Kidney (tissue), 14 donors: Measurements from ENCODE around the gene WDR49. TPM values are rescaled to one million over a fixed set of nuclear protein-coding genes. Genes with fewer than 3 reads are reported as not detected.
"Not testable (repeated sequence)": the region's sequence is repeated elsewhere in the genome, so short reads cannot be mapped to it uniquely, and the experiment has no call there.

Experiments
- DNase-seq, 5 donors: peaks; one replicate each; pipeline ENCODE4 v3.0.0-alpha.2; 2013 to 2020
- FAIRE-seq: peaks from 2 replicates; lab custom pipeline; 2012; peaks lifted over from hg19 to GRCh38; lab: Jason Lieb, UNC
- H3K27ac ChIP-seq, 2 donors: one replicate each; pipeline ENCODE4 v1.7.0; 2013; ENCODE audit warnings: low read depth in 2 of 2, low read length in 2 of 2, inconsistent platforms in 1 of 2
- H3K27me3 ChIP-seq: one replicate; pipeline ENCODE4 v1.7.1; 2013; ENCODE audit warnings: low read length, inconsistent platforms; ENCODE audit not compliant: control insufficient read depth, insufficient read depth
- H3K36me3 ChIP-seq, 3 donors: one replicate each; pipeline versions ENCODE4 v1.7.0 to v1.7.1; 2013; ENCODE audit warnings: low read length in 3 of 3, control low read depth in 1 of 3, inconsistent platforms in 1 of 3; ENCODE audit not compliant: insufficient read depth in 3 of 3, control insufficient read depth in 2 of 3
- H3K4me1 ChIP-seq, 3 donors: one replicate each; pipeline versions ENCODE4 v1.7.0 to v1.7.1; 2013; ENCODE audit warnings: low read length in 3 of 3, inconsistent platforms in 1 of 3, low read depth in 1 of 3; ENCODE audit not compliant: control insufficient read depth in 2 of 3, insufficient read depth in 2 of 3
- H3K4me3 ChIP-seq, 3 donors: one replicate each; pipeline versions ENCODE4 v1.7.0 to v1.8.1; 2013; ENCODE audit warnings: low read length in 3 of 3, control low read depth in 1 of 3, inconsistent platforms in 1 of 3
- H3K9ac ChIP-seq, 3 donors: one replicate each; pipeline versions ENCODE4 v1.7.0 to v1.7.1; 2013; ENCODE audit warnings: low read length in 3 of 3, control low read depth in 1 of 3, inconsistent platforms in 1 of 3
- H3K9me3 ChIP-seq, 3 donors: one replicate each; pipeline versions ENCODE4 v1.7.0 to v1.7.1; 2013; ENCODE audit warnings: low read length in 3 of 3, control low read depth in 1 of 3, inconsistent platforms in 1 of 3; ENCODE audit not compliant: control insufficient read depth in 2 of 3, insufficient read depth in 1 of 3
- CTCF ChIP-seq: IDR thresholded peaks from 3 replicates; pipeline ENCODE4 v1.5.1; 2012; ENCODE audit warnings: mild to moderate bottlenecking, moderate library complexity, borderline replicate concordance; ENCODE audit not compliant: insufficient read depth; ENCODE audit errors: extremely low read depth
- intact Hi-C: fragments of 100-400 bp; cut with DNase I; formaldehyde crosslinking; loops from one replicate; pipeline ENCODE4 v1.11.1; 2022
- polyA plus RNA-seq: library from polyadenylated mRNA; stranded (reverse); fragments of 350-450 nt; fragmentation: Illumina TruSeq; extraction: RNeasy Lipid Tissue Mini Kit (QIAGEN cat#74804); gene quantifications from one replicate; pipeline ENCODE4 v1.2.3, GENCODE V29; 2014; ENCODE audit warnings: low read depth, low replicate concordance; ENCODE audit not compliant: insufficient read depth
- total RNA-seq: library from RNA; stranded (reverse); fragmentation: NEBNext Ultra II Directional; extraction: Animal tissue kit (Norgen Biotek cat#: 25700); gene quantifications from one replicate; pipeline ENCODE4 v1.2.1, GENCODE V29; 2021
- donor health status: control.
- donor health status: control.
- donor health status: control.
- donor health status: control.
- donor health status: control.
- donor health status: DM: yes; HTN: yes; CAD: no.
- donor health status: Normal renal cell carcinoma (clear cell type).

WDR49 gene
- total and polyA plus RNA-seq, 2 donors from 2014 or later, result 0.43 to 1.0 TPM

GRCh38 chr3:167631471-167631870, 22.3 kb downstream of the WDR49 start:
- no peak for FAIRE-seq
- Histone ChIP-seq H3K9ac (no peak overlapping the region), H3K4me3 (no peak overlapping the region), H3K4me1 (no peaks in the 10 kb centered on the region), H3K36me3 (no peaks in the 10 kb centered on the region), H3K9me3 (no peaks in the 10 kb centered on the region), H3K27ac (no peak overlapping the region), H3K27me3 (no peaks in the 10 kb centered on the region)
- intact Hi-C loops, result no loop called here
- DNase-seq, result no peak
- TF ChIP-seq CTCF, result no peak

GRCh38 chr3:167626490-167626889, 27.3 kb downstream of the WDR49 start:
- H3K27me3 ChIP-seq, result no peaks in the 10 kb centered on the region
- no peak for TF ChIP-seq CTCF
- no peaks in the 10 kb centered on the region for H3K4me1 ChIP-seq
- no peak overlapping the region for H3K4me3 ChIP-seq
- H3K9ac ChIP-seq, result no peak overlapping the region
- no peaks in the 10 kb centered on the region for H3K36me3 ChIP-seq
- no peak for FAIRE-seq
- no peak for DNase-seq
- intact Hi-C loops, result no loop called here
- no peak overlapping the region for H3K27ac ChIP-seq
- no peaks in the 10 kb centered on the region for H3K9me3 ChIP-seq

- Histone ChIP-seq H3K27ac (no peak overlapping the region), H3K4me1 (no peaks in the 10 kb centered on the region), H3K9ac (no peak overlapping the region), H3K4me3 (no peak overlapping the region), H3K36me3 (no peaks in the 10 kb centered on the region), H3K9me3 (no peaks in the 10 kb centered on the region), H3K27me3 (no peaks in the 10 kb centered on the region)
- intact Hi-C loops, result no loop called here
- no peak for TF ChIP-seq CTCF
- FAIRE-seq, result no peak
- no peak for DNase-seq
Observed at GRCh38 chr3:167615030-167615429, 38.7 kb downstream of the WDR49 start.

GRCh38 chr3:167614196-167614595, 39.5 kb downstream of the WDR49 start:
- H3K4me1 ChIP-seq, H3K36me3 ChIP-seq, DNase-seq, H3K27me3 ChIP-seq, H3K9ac ChIP-seq, H3K4me3 ChIP-seq, FAIRE-seq, H3K9me3 ChIP-seq, intact Hi-C loops, H3K27ac ChIP-seq: not testable (repeated sequence)
